Peyer's patch (tissue), 4 donors: ENCODE data around the gene CNOT3.

ENCODE experiments used
- POLR2A ChIP-seq, 2 donors: fragments of 450-650 bp; IDR thresholded peaks; one replicate each; pipeline ENCODE4 v1.5.1; 2017; ENCODE audit warnings: antibody characterized with exemption in 2 of 2, mild to moderate bottlenecking in 2 of 2, moderate library complexity in 2 of 2
- TF ChIP-seq, protein P1 (sequence below), 6 experiments: fragments of 450-650 bp in 4 of 6; fragments of 200-600 bp in 2 of 6; sonication (generic) in 1 of 6; IDR thresholded peaks; one replicate each; pipeline ENCODE4 v1.5.1; 2017 to 2019; ENCODE audit warnings: antibody characterized with exemption in 6 of 6, mild to moderate bottlenecking in 3 of 6, moderate library complexity in 1 of 6

DNA sequence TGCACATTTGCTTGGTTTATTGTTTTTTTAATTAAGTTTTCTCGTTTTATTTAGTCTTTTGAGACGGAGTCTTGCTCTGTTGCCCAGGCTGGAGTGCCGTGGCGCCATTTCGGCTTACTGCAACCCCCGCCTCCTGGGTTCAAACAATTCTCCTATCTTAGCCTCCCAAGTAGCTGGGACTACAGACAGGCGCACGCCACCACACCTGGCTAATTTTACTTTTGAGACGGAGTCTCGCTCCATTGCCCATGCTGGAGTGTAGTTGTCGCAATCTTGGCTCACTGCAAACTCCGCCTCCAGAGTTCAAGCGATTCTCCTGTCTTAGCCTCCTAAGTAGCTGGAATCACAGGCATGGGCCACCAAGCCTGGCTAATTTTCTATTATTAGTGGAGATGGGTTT, 64.4 kb downstream of the CNOT3 start:
- TF ChIP-seq, protein P1, sequence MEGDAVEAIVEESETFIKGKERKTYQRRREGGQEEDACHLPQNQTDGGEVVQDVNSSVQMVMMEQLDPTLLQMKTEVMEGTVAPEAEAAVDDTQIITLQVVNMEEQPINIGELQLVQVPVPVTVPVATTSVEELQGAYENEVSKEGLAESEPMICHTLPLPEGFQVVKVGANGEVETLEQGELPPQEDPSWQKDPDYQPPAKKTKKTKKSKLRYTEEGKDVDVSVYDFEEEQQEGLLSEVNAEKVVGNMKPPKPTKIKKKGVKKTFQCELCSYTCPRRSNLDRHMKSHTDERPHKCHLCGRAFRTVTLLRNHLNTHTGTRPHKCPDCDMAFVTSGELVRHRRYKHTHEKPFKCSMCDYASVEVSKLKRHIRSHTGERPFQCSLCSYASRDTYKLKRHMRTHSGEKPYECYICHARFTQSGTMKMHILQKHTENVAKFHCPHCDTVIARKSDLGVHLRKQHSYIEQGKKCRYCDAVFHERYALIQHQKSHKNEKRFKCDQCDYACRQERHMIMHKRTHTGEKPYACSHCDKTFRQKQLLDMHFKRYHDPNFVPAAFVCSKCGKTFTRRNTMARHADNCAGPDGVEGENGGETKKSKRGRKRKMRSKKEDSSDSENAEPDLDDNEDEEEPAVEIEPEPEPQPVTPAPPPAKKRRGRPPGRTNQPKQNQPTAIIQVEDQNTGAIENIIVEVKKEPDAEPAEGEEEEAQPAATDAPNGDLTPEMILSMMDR (IDR thresholded peaks at IDR 0.05), result no peak
- no peak for TF ChIP-seq POLR2A (IDR thresholded peaks at IDR 0.05)
